IMR-90 (cell line): ENCODE data around the gene TAS2R16. TPM values are rescaled to one million over a fixed set of nuclear protein-coding genes. Genes with fewer than 3 reads are reported as not detected.

Experiments
- ATAC-seq: fragments of 200-7000 bp; cut with Tn5 transposase; 2 replicates; pipeline ENCODE4 v1.9.1; 2020; ENCODE audit warnings: low read depth, mild to moderate bottlenecking, moderate library complexity
- BruUV-seq: library from RNA; stranded (reverse); fragments of 400-500 nt; replicated peaks from 2 replicates; lab custom pipeline; 2021; lab: Mats Ljungman, UMichigan
- CTCF ChIA-PET: fragments of 300-600 bp; formaldehyde crosslinking; extraction: SDS; loops from one replicate; lab custom pipeline; 2021; ENCODE audit warnings: antibody characterized with exemption; lab: Yijun Ruan, JAX
- POLR2A ChIA-PET: fragments of 300-600 bp; sonication (Branson Sonifier 250); formaldehyde crosslinking; loops from one replicate; lab custom pipeline; 2022; ENCODE audit warnings: antibody characterized with exemption; ENCODE audit not compliant: unreplicated experiment; lab: Charles Lee
- DNase-seq: peaks from one replicate; pipeline ENCODE4 v3.0.0; 2013
- H2AFZ ChIP-seq: replicated peaks from 2 replicates; pipeline ENCODE3; 2013; ENCODE audit warnings: low read length, mild to moderate bottlenecking; ENCODE audit not compliant: poor library complexity
- H2AK5ac ChIP-seq: 2 replicates; pipeline ENCODE4 v1.6.1; 2013; ENCODE audit warnings: low read depth, low read length, inconsistent platforms
- H2AK9ac ChIP-seq: replicated peaks from 2 replicates; pipeline ENCODE3; 2013; ENCODE audit warnings: mild to moderate bottlenecking, low read depth, low read length, moderate library complexity; ENCODE audit not compliant: poor library complexity
- H2BK120ac ChIP-seq: 2 replicates; pipeline ENCODE4 v1.6.1; 2013; ENCODE audit warnings: low read depth, low read length, inconsistent platforms
- H2BK15ac ChIP-seq: 3 replicates; pipeline ENCODE4 v1.6.1; 2013; ENCODE audit warnings: low read depth, low read length, inconsistent platforms
- H2BK20ac ChIP-seq: 2 replicates; pipeline ENCODE4 v1.6.1; 2013; ENCODE audit warnings: low read depth, mild to moderate bottlenecking, inconsistent platforms, low read length, moderate library complexity
- H2BK5ac ChIP-seq: 2 replicates; pipeline ENCODE4 v1.6.1; 2013; ENCODE audit warnings: mild to moderate bottlenecking, low read depth, low read length, inconsistent platforms; ENCODE audit not compliant: poor library complexity, severe bottlenecking
- H3K14ac ChIP-seq: replicated peaks from 2 replicates; pipeline ENCODE4 v1.6.1; 2013; ENCODE audit warnings: low read depth, low read length, inconsistent platforms
- H3K18ac ChIP-seq: 2 replicates; pipeline ENCODE4 v1.6.1; 2013; ENCODE audit warnings: low read depth, low read length, control low read depth
- H3K23ac ChIP-seq: 2 replicates; pipeline ENCODE4 v1.6.1; 2013; ENCODE audit warnings: low read depth, low read length, inconsistent platforms
- H3K27ac ChIP-seq: 2 replicates; pipeline ENCODE4 v1.5.1; 2013; ENCODE audit warnings: mild to moderate bottlenecking, control low read depth, low read length; ENCODE audit not compliant: insufficient read depth
- H3K27me3 ChIP-seq: 2 replicates; pipeline ENCODE4 v1.6.1; 2013; ENCODE audit warnings: low read length; ENCODE audit not compliant: control insufficient read depth, insufficient read depth
- H3K36me3 ChIP-seq: 2 replicates; pipeline ENCODE4 v1.6.1; 2013; ENCODE audit warnings: low read length, mixed read lengths; ENCODE audit not compliant: control insufficient read depth, insufficient read depth
- H3K4ac ChIP-seq: 2 replicates; pipeline ENCODE4 v1.6.1; 2013; ENCODE audit warnings: low read depth, low read length, inconsistent platforms
- H3K4me1 ChIP-seq: 2 replicates; pipeline ENCODE4 v1.6.1; 2013; ENCODE audit warnings: low read length, mixed read lengths; ENCODE audit not compliant: control insufficient read depth, insufficient read depth
- H3K4me2 ChIP-seq: 2 replicates; pipeline ENCODE4 v1.6.1; 2013; ENCODE audit warnings: low read depth, mild to moderate bottlenecking, control low read depth, low read length, moderate library complexity
- H3K4me3 ChIP-seq: 2 replicates; pipeline ENCODE4 v1.5.1; 2013; ENCODE audit warnings: low read depth, mild to moderate bottlenecking, control low read depth, low read length, moderate library complexity; ENCODE audit not compliant: insufficient read depth
- H3K56ac ChIP-seq: 2 replicates; pipeline ENCODE4 v1.6.1; 2013; ENCODE audit warnings: low read length, inconsistent platforms; ENCODE audit not compliant: insufficient read depth; ENCODE audit errors: extremely low read depth
- H3K79me1 ChIP-seq, 2 experiments: 2 replicates each; pipeline ENCODE4 v1.6.1; 2013; ENCODE audit warnings: low read length in 2 of 2, inconsistent platforms in 1 of 2, low read depth in 1 of 2
- H3K9ac ChIP-seq: 2 replicates; pipeline ENCODE4 v1.6.1; 2013; ENCODE audit warnings: low read depth, low read length, control low read depth
- H3K9me1 ChIP-seq: 2 replicates; pipeline ENCODE4 v1.6.1; 2013; ENCODE audit warnings: low read length, inconsistent platforms; ENCODE audit not compliant: insufficient read depth
- H3K9me3 ChIP-seq: 2 replicates; pipeline ENCODE4 v1.6.1; 2013; ENCODE audit warnings: low read length; ENCODE audit not compliant: control insufficient read depth, insufficient read depth
- H4K20me1 ChIP-seq: 2 replicates; pipeline ENCODE4 v1.6.1; 2013; ENCODE audit warnings: low read length, inconsistent platforms; ENCODE audit not compliant: insufficient read depth
- H4K5ac ChIP-seq: 2 replicates; pipeline ENCODE4 v1.6.1; 2013; ENCODE audit warnings: mild to moderate bottlenecking, low read depth, low read length, control low read depth
- H4K8ac ChIP-seq, 2 experiments: 2 replicates each; pipeline ENCODE4 v1.6.1; 2013; ENCODE audit warnings: low read depth in 2 of 2, low read length in 2 of 2, control low read depth in 1 of 2, inconsistent platforms in 1 of 2
- H4K91ac ChIP-seq: 2 replicates; pipeline ENCODE4 v1.6.1; 2013; ENCODE audit warnings: low read depth, low read length, inconsistent platforms; ENCODE audit not compliant: insufficient read depth
- CHD1 ChIP-seq: IDR thresholded peaks from 2 replicates; pipeline ENCODE4 v1.6.1; 2012; ENCODE audit warnings: low read depth, low read length, improper control_type of control experiment
- FOS ChIP-seq: fragments of 150-350 bp; IDR thresholded peaks from 2 replicates; pipeline ENCODE4 v1.6.1; 2016; ENCODE audit warnings: low read depth, low read length
- MAZ ChIP-seq: IDR thresholded peaks from 2 replicates; pipeline ENCODE4 v1.6.1; 2012; ENCODE audit warnings: low read depth, mild to moderate bottlenecking, low read length, improper control_type of control experiment, moderate library complexity, borderline replicate concordance
- MXI1 ChIP-seq: IDR thresholded peaks from 2 replicates; pipeline ENCODE4 v1.6.1; 2012; ENCODE audit warnings: low read depth, mild to moderate bottlenecking, low read length, moderate library complexity, borderline replicate concordance
- NFE2L2 ChIP-seq: fragments of 150-350 bp; IDR thresholded peaks from 2 replicates; pipeline ENCODE4 v1.6.1; 2016; ENCODE audit warnings: low read depth, mild to moderate bottlenecking, low read length
- RCOR1 ChIP-seq: IDR thresholded peaks from 2 replicates; pipeline ENCODE4 v1.6.1; 2012; ENCODE audit warnings: mild to moderate bottlenecking, low read length, improper control_type of control experiment; ENCODE audit not compliant: insufficient replicate concordance
- USF2 ChIP-seq: fragments of 150-350 bp; IDR thresholded peaks from 2 replicates; pipeline ENCODE4 v1.6.1; 2017; ENCODE audit warnings: mild to moderate bottlenecking, antibody characterized with exemption, low read length, low read depth
- WGBS, 2 experiments: methylation state at CpG; one replicate each; pipeline versions ENCODE4 v1.1.5 to v1.1.7; 2013; ENCODE audit warnings: missing lambda C conversion rate in 2 of 2; ENCODE audit not compliant: insufficient read length in 1 of 2; ENCODE audit errors: extremely low coverage in 2 of 2; 5-methylcytosine and 5-hydroxymethylcytosine counted together
- dilution Hi-C: fragments of 300-500 bp; cut with HindIII; formaldehyde crosslinking; loops from one replicate; pipeline ENCODE4 v1.14.3; 2018; ENCODE audit warnings: low sequenced_read_pairs; ENCODE audit not compliant: unreplicated experiment
- in situ Hi-C: fragments of 300-500 bp; cut with MboI; formaldehyde crosslinking; loops from 3 replicates; pipeline ENCODE4 v1.14.3; 2019; ENCODE audit warnings: low sequenced_read_pairs, inconsistent platforms, mixed read lengths
- intact Hi-C: fragments of 100-400 bp; cut with micrococcal nuclease; formaldehyde crosslinking; loops from 2 replicates; pipeline ENCODE4 v1.10.0; 2022
- polyA plus RNA-seq, 3 experiments: library from polyadenylated mRNA; depleted of rRNA; stranded (reverse); fragments of >200 nt; gene quantifications; 2 replicates each; pipeline ENCODE4 v1.2.3, GENCODE V29; 2012; ENCODE audit warnings: low replicate concordance in 1 of 3
- total RNA-seq: library from RNA; depleted of rRNA; stranded (reverse); fragments of >200 nt; gene quantifications from 2 replicates; pipeline ENCODE4 v1.2.3, GENCODE V29; 2012
- TF ChIP-seq, protein P1 (sequence below): conservative IDR thresholded peaks from 2 replicates; pipeline ENCODE4 v1.5.1; 2012; ENCODE audit warnings: mild to moderate bottlenecking, low read depth, low read length, improper control_type of control experiment

TAS2R16 gene
- total and polyA plus RNA-seq, 2 of the 4 experiments (the other 2 are of a cell fraction) = not detected

GRCh38 chr7:122972056-122972455, 23.4 kb downstream of the TAS2R16 start:
- H3K23ac ChIP-seq = no peak overlapping the region
- no peaks in the 10 kb centered on the region for H3K4me1 ChIP-seq
- no peak overlapping the region for H3K56ac ChIP-seq
- no peak overlapping the region for H2AFZ ChIP-seq
- intact Hi-C loops (no loop called here), in situ Hi-C loops (no loop called here), dilution Hi-C loops (no loop called here)
- H3K9me1 ChIP-seq = no peaks in the 10 kb centered on the region
- H3K4ac ChIP-seq = no peak overlapping the region
- H3K4me3 ChIP-seq = no peak overlapping the region
- WGBS, 2 experiments = no CpG with 5 or more reads among the region's 6 CpGs
- no peaks in the 10 kb centered on the region for H3K27me3 ChIP-seq
- no peak overlapping the region for H4K5ac ChIP-seq
- ChIA-PET CTCF (interaction anchor here (0.6 kb wide), 1 partner anchor 18 kb away, joined by 3 read pairs; no protein-coding TSS in a partner anchor), POLR2A (no interaction called here)
- H2BK120ac ChIP-seq = no peak overlapping the region
- H4K91ac ChIP-seq = no peak overlapping the region
- ATAC-seq (no peak), DNase-seq (no peak)
- no peaks in the 10 kb centered on the region; the same call in 1 of the 2 replicates for H3K9me3 ChIP-seq
- no peak overlapping the region for H2BK5ac ChIP-seq
- H4K8ac ChIP-seq = no peak overlapping the region
- H3K4me2 ChIP-seq = no peak overlapping the region
- no peak overlapping the region for H3K9ac ChIP-seq
- H3K18ac ChIP-seq = no peak overlapping the region
- no peak overlapping the region for H3K14ac ChIP-seq
- no peaks in the 10 kb centered on the region for H3K79me1 ChIP-seq
- no TSS peak for BruUV-seq
- H2BK15ac ChIP-seq = no peak overlapping the region
- no peak overlapping the region for H2AK5ac ChIP-seq
- no peak overlapping the region for H2AK9ac ChIP-seq
- H3K36me3 ChIP-seq = no peaks in the 10 kb centered on the region
- no peak overlapping the region for H2BK20ac ChIP-seq
- H4K20me1 ChIP-seq = no peaks in the 10 kb centered on the region
- no peak overlapping the region for H3K27ac ChIP-seq
- TF ChIP-seq CHD1 (no peak), USF2 (no peak), MXI1 (no peak), RCOR1 (no peak), FOS (no peak), MAZ (no peak), NFE2L2 (no peak)
- TF ChIP-seq, protein P1, sequence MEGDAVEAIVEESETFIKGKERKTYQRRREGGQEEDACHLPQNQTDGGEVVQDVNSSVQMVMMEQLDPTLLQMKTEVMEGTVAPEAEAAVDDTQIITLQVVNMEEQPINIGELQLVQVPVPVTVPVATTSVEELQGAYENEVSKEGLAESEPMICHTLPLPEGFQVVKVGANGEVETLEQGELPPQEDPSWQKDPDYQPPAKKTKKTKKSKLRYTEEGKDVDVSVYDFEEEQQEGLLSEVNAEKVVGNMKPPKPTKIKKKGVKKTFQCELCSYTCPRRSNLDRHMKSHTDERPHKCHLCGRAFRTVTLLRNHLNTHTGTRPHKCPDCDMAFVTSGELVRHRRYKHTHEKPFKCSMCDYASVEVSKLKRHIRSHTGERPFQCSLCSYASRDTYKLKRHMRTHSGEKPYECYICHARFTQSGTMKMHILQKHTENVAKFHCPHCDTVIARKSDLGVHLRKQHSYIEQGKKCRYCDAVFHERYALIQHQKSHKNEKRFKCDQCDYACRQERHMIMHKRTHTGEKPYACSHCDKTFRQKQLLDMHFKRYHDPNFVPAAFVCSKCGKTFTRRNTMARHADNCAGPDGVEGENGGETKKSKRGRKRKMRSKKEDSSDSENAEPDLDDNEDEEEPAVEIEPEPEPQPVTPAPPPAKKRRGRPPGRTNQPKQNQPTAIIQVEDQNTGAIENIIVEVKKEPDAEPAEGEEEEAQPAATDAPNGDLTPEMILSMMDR = no peak
